ENCODE results near the gene APOH.

DNA sequence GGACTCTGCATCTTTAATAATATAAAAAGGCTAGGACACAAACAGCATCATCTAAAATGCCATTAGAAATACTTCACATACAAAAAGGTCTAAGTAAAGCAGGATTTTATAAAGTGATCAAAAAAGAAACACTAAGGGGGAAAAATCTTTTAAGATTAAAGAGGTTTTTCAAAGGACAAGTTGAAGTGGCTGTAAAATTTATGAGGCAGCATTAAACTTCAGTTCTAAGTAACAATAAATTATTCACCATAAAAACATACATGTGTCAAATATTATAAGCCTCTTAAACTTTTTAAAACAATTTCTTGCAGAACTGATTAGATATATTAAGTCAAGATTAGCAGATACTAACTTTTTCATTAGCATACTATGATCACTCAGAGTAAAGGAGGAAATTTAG, 58.0 kb downstream of the APOH start:
- TF ChIP-seq, protein P1, sequence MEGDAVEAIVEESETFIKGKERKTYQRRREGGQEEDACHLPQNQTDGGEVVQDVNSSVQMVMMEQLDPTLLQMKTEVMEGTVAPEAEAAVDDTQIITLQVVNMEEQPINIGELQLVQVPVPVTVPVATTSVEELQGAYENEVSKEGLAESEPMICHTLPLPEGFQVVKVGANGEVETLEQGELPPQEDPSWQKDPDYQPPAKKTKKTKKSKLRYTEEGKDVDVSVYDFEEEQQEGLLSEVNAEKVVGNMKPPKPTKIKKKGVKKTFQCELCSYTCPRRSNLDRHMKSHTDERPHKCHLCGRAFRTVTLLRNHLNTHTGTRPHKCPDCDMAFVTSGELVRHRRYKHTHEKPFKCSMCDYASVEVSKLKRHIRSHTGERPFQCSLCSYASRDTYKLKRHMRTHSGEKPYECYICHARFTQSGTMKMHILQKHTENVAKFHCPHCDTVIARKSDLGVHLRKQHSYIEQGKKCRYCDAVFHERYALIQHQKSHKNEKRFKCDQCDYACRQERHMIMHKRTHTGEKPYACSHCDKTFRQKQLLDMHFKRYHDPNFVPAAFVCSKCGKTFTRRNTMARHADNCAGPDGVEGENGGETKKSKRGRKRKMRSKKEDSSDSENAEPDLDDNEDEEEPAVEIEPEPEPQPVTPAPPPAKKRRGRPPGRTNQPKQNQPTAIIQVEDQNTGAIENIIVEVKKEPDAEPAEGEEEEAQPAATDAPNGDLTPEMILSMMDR (IDR thresholded peaks at IDR 0.05; ENCODE audit: low read depth, low read length) = no peak
- no peak for TF ChIP-seq EZH2phosphoT487 (IDR thresholded peaks at IDR 0.05; ENCODE audit: low read depth)
